SHP77 treated with DMSO at 0.1 percent for 48 hours (cell line): Measurements from ENCODE around the gene H2AZ2.
"Not testable (repeated sequence)": the region's sequence is repeated elsewhere in the genome, so short reads cannot be mapped to it uniquely, and the experiment has no call there.

ENCODE experiments used
- DNase-seq: peaks from one replicate; lab custom pipeline; 2025; lab: John Stamatoyannopoulos, UW

The H2AZ2 gene

DNA sequence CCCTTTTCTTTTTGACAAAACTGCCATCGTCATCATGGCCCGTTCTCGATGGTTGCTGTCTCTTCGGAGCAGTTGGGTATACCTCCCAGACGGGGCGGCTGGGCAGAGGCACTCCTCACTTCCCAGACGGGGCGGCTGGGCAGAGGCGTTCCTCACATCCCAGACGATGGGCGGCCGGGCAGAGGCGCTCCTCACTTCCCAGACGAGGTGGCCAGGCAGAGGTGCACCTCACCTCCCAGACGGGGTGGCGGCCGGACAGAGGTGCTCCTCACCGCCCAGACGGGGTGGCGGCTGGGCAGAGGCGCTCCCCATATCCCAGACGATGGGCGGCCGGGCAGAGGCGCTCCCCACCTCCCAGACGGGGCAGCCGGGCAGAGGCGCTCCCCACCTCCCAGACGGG lies 22.9 kb upstream of the H2AZ2 start:
- not testable (repeated sequence) for DNase-seq

GRCh38 chr7:44870336-44870735 lies 22.4 kb upstream of the H2AZ2 start:
- DNase-seq: not testable (repeated sequence)

- peak; percentile 47 for DNase-seq
These were observed 19.4 kb upstream of the H2AZ2 start for GRCh38 chr7:44867073-44867995.

DNA sequence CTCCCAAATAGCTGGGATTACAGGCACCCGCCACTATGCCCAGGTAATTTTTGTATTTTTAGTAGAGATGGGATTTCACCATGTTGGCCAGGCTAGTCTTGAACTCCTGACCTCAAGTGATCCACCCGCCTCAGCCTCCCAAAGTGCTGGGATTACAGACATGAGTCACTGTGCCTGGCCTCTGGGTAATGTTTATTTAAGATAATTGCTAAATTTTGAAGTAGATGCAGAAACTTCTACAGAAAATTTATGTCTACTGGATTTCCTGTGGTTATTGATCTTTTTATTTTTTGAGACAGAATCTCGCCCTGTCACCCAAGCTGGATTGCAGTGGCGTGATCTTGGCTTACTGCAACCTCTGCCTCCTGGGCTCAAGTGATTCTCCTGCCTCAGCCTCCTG lies 14.1 kb upstream of the H2AZ2 start:
- not testable (repeated sequence) for DNase-seq

GRCh38 chr7:44858161-44858560 lies 10.3 kb upstream of the H2AZ2 start:
- no peak for DNase-seq

DNA sequence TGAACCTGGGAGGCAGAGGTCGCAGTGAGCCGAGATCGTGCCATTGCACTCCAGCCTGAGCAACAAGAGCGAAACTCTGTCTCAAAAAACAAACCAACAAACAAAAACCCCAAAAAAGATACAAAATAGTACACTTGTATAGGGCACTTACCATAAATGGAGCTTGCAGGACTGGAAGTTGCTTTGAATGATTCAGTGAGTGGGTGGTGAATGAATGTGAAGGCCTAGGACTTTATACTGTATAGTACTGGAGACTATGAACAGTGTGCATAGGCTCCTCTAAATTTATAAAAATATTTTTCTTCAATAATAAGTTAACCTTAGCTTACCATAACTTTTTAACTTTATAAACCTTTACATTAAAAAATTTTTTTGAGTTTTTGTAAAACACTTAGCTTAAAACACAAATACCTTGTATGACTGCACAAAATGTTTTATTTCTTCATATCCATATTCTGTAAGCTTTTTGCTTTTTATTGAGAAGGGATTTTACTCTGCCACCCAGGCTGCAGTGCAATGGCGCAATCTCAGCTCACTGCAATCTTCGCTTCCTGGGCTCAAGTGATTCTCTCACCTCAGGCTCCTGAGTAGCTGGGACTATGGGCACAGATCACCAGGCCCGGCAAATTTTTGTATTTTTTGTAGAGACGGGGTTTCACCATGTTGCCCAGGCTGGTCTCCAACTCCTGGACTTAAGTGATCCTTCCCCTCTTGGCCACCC lies 6.9 kb upstream of the H2AZ2 start:
- DNase-seq: no peak

DNA sequence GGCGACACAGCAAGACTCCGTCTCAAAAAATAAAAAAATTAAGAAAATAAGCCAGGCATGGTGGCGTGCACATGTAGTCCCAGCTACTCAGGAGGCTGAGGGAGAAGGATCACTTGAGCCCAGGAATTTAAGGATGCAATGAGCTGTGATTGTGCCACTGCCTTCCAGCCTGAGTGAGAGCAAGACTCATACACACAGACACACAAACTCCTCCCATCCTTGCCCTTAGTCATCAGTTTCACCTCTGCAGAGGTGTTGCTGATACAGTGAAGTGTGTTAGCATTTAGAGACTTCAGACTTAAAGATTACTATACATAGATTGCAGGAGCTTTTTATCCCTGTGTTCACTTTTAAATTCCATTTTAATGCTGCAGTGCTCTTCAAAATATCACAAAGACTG lies 5.5 kb upstream of the H2AZ2 start:
- DNase-seq: no peak

- DNase-seq: no peak
These were observed 4.7 kb upstream of the H2AZ2 start for GRCh38 chr7:44852590-44852989.

GRCh38 chr7:44849885-44850544 lies 2.1 kb upstream of the H2AZ2 start:
- no peak for DNase-seq

GRCh38 chr7:44849259-44849884 lies 1.5 kb upstream of the H2AZ2 start:
- DNase-seq: no peak

DNA sequence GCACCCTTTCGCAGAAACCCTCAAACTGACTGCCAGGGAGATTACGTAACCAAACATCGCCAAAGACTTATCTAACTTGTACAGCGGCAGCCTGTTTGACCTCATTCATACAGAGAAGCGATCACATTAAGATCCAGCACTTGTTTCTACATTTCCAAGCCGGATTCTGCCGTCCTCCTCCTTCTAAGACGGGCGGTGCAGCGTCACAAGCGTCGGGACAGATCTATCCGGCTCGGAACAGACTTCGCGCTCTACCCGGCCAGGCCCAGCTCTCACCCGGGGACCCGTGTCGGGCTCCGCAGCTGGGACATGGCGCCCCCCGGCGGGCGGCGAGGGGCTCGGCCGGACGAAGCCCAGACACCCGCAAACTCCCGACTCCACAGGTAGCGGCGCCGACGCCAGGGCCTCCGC lies 373 bp downstream of the H2AZ2 start:
- peak; percentile 77 for DNase-seq

DNA sequence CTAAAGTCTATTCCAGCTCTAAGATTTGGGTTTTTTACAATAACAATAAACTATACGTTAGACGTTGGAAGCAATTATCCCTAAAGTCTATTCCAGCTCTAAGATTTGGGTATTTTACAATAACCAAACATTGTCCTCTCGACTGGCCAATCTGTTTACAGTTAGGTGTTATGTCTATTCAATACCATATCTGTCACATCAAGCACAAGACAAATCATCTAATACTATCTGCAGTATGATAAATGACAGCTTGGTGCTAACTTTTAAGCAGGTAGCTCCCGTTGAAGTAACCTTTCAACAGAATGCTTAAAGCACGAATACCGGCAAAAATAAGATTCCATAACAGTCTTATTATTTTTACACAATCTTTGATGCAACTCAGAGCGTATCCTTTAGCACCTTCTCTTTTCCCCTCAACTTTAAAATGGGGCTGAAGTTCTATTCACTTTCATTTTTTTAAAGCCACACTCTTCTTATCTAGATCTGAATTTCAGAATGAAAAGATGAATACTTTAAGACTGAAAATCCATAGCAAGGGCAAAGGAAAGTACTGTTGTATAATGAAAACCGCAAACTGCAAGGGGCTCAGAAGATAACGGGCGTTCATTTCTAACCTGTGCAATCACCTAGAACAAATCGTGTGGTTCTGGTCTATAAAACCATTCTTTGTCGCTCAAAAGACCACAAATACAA lies 925 bp downstream of the H2AZ2 start:
- no peak for DNase-seq

- not testable (repeated sequence) for DNase-seq
These were observed 1.5 kb downstream of the H2AZ2 start for GRCh38 chr7:44846390-44846789.

- no peak for DNase-seq
These were observed 2.4 kb downstream of the H2AZ2 start for GRCh38 chr7:44845451-44845850.

- DNase-seq: not testable (repeated sequence)
These were observed 4.4 kb downstream of the H2AZ2 start for GRCh38 chr7:44843440-44843839.

DNA sequence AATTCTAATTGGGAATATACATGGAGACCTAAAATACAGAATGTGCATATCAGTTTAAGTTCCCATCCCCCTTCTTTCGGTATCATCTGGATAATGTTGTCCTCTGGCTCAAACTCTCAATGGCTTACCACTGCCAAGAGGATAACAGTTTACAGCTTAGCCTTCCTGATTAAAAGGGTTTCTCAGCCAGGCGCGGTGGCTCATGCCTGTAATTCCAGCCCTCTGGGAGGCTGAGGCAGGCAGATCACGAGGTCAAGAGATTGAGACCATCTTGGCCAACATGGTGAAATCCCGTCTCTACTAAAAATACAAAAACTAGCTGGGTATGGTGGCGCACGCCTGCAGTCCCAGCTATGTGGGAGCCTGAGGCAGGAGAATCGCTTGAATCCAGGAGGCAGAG lies 5.2 kb downstream of the H2AZ2 start:
- not testable (repeated sequence) for DNase-seq

GRCh38 chr7:44838751-44839150 lies 9.1 kb downstream of the H2AZ2 start:
- DNase-seq: no peak

- no peak for DNase-seq
These were observed 20.3 kb downstream of the H2AZ2 start for GRCh38 chr7:44827567-44827966.

DNA sequence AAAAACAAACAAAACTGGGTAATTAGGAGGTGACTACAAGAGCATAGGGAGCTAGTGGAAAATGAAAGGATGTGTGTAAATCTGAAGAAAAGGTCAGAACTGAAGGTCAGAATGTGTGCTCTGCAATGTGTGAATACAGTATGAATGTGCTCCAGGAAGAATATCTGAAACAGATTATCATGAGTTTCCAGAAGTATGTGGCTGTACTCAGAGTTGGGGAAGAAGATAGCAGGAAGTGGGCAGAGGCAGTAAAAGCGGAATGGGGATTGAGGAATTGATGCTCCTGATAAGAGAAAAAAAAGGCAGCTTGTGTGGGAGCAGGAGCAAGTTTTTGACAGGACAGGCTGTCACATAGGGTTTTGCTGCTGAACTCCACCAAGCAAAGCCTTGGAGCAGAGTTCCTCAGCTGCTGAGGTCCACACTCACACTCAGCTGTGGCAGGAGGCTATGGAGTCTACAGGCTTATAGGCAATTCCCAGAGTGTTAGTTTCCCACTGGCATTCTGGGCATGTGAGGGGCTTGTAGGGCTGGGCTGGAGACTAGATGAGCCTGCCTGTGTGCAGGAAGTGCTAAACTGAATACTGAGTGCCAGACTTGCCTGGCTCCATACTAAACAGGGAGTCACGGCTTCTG lies 22.9 kb downstream of the H2AZ2 start:
- DNase-seq: no peak

GRCh38 chr7:44823255-44823781 lies 24.6 kb downstream of the H2AZ2 start:
- DNase-seq: no peak

- DNase-seq: no peak
These were observed 28.6 kb downstream of the H2AZ2 start for GRCh38 chr7:44819292-44819691.
